HepG2 (cell line): ENCODE measurements around the gene PRR14. TPM values are rescaled to one million over a fixed set of nuclear protein-coding genes. Genes with fewer than 3 reads are reported as not detected.

Experiments
- AKNA ChIP-seq: sonication (generic); formaldehyde crosslinking; IDR thresholded peaks from 2 replicates; pipeline ENCODE4 v1.4.0; 2020; ENCODE audit warnings: missing genetic modification reagents, borderline replicate concordance
- HES4 ChIP-seq: sonication (generic); formaldehyde crosslinking; IDR thresholded peaks from 2 replicates; pipeline ENCODE4 v1.9.0; 2021; ENCODE audit warnings: mild to moderate bottlenecking, missing genetic modification reagents, borderline replicate concordance
- NR1H2 ChIP-seq: sonication (generic); formaldehyde crosslinking; IDR thresholded peaks from 2 replicates; pipeline ENCODE4 v1.8.1; 2022; ENCODE audit warnings: low read depth, missing genetic modification reagents, borderline replicate concordance
- POLR2AphosphoS5 ChIP-seq: IDR thresholded peaks from 2 replicates; pipeline ENCODE4 v1.6.1; 2012; ENCODE audit warnings: low read depth, low read length
- SP5 ChIP-seq: IDR thresholded peaks from 2 replicates; pipeline ENCODE4 v1.6.1; 2016; ENCODE audit warnings: low read depth, borderline replicate concordance
- SRSF1 ChIP-seq: fragments of 200-400 bp; formaldehyde crosslinking; optimal IDR thresholded peaks from 2 replicates; pipeline ENCODE3; 2017; ENCODE audit warnings: mild to moderate bottlenecking, low read depth, low read length, moderate library complexity
- TRAFD1 ChIP-seq: sonication (generic); formaldehyde crosslinking; IDR thresholded peaks from 2 replicates; pipeline ENCODE4 v1.5.1; 2020; ENCODE audit warnings: missing genetic modification reagents, mild to moderate bottlenecking, borderline replicate concordance
- ZBTB46 ChIP-seq: sonication (generic); formaldehyde crosslinking; IDR thresholded peaks from 2 replicates; pipeline ENCODE4 v1.4.0; 2020; ENCODE audit warnings: mild to moderate bottlenecking, missing genetic modification reagents, borderline replicate concordance
- ZFY ChIP-seq: sonication (generic); formaldehyde crosslinking; IDR thresholded peaks from 2 replicates; pipeline ENCODE4 v1.4.0; 2020; ENCODE audit warnings: missing genetic modification reagents
- ZNF24 ChIP-seq: fragments of 450-650 bp; IDR thresholded peaks from 2 replicates; pipeline ENCODE4 v1.6.1; 2017; ENCODE audit warnings: antibody characterized with exemption, mild to moderate bottlenecking
- ZNF317 ChIP-seq: sonication (generic); formaldehyde crosslinking; IDR thresholded peaks from 2 replicates; pipeline ENCODE4 v1.5.0; 2020; ENCODE audit warnings: mild to moderate bottlenecking, missing genetic modification reagents
- ZNF33B ChIP-seq: sonication (generic); formaldehyde crosslinking; IDR thresholded peaks from 2 replicates; pipeline ENCODE4 v1.5.1; 2020; ENCODE audit warnings: mild to moderate bottlenecking, missing genetic modification reagents
- ZNF598 ChIP-seq: sonication (generic); formaldehyde crosslinking; IDR thresholded peaks from 2 replicates; pipeline ENCODE4 v1.5.1; 2020; ENCODE audit warnings: mild to moderate bottlenecking, missing genetic modification reagents, borderline replicate concordance
- ZNF670 ChIP-seq: sonication (generic); formaldehyde crosslinking; IDR thresholded peaks from 2 replicates; pipeline ENCODE4 v1.8.0; 2022; ENCODE audit warnings: mild to moderate bottlenecking, missing genetic modification reagents, borderline replicate concordance
- ZNF7 ChIP-seq: IDR thresholded peaks from 2 replicates; pipeline ENCODE4 v1.6.1; 2016; ENCODE audit warnings: missing biosample characterization, missing genetic modification reagents
- polyA plus RNA-seq, 8 experiments: library from polyadenylated mRNA; depleted of rRNA in 3 of 8; stranded (reverse) in 7 of 8; unstranded in 1 of 8; fragments of >200 nt; fragmentation: Illumina TruSeq in 4 of 8; extraction: Trizol in 4 of 8; gene quantifications; 2 replicates each; pipeline versions ENCODE4 v1.2.1 to v1.2.3, GENCODE V29; 2011 to 2016; ENCODE audit warnings: low read depth in 4 of 8, missing spikeins in 1 of 8, mixed read lengths in 1 of 8; ENCODE audit not compliant: insufficient read depth in 1 of 8
- total RNA-seq, 5 experiments: library from RNA; depleted of rRNA; stranded (reverse); fragments of >200 nt; fragmentation: Illumina TruSeq; extraction: Trizol; gene quantifications; 2 replicates each; pipeline ENCODE4 v1.2.3, GENCODE V29; 2016; ENCODE audit warnings: low read depth in 1 of 5
- TF ChIP-seq, protein P1 (sequence below): sonication (generic); formaldehyde crosslinking; IDR thresholded peaks from 2 replicates; pipeline ENCODE4 v1.8.1; 2023; ENCODE audit warnings: mild to moderate bottlenecking, missing genetic modification reagents, borderline replicate concordance
- TF ChIP-seq, protein P2 (sequence below): sonication (generic); formaldehyde crosslinking; IDR thresholded peaks from 2 replicates; pipeline ENCODE4 v1.5.0; 2020; ENCODE audit warnings: mild to moderate bottlenecking, missing genetic modification reagents

Gene PRR14
- total and polyA plus RNA-seq, 2 of the 13 experiments (the other 11 are each of a cell fraction or from before 2014, with no cell fraction given) = 8.4 to 11.0 TPM

DNA sequence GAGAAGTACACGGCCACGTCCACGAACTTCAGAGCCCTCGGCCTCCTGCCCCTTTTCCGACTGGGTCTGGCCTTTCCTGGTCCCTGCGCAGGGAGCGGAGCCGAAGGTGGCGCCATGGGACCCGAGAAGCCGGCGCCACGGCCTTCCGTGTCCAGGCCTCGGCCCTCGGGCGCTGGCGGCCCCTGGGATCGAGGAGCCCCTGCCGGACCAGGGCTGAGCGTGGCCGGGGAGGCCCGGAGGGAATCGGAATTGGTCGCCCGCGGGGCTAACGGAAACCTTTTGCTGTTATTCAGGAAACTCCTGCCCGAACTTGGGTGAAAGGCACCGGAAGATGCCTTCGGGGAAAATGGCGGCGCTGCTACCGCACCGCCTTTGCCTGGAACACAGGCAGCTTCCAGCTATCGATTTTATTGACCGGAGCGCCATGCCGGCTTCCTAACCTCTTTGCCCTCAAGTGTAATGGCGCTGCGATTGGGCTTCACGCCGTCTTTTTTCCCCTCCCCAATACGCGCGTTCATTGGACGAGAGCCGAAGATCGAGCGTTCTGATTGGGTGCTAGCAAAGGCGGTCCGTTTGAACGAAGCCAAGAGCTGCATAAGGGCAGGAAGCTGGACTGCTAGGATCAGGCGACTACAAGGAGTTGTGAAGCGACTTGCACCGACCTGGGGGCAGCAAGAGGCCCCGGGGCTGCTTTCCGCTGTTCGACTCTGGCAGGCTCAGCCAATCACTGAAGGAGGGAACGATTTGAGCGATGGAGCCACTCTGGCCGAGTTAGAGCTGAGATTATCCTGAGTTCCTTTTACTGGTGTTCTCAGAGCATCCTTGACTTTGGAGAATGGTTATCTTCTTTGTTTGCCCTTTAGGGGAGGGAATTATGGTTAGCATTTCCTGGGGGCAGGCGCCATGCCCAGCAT is 40.6 kb upstream of the PRR14 start, which contains the start of gene ZNF689 (continued):
- no peak for TF ChIP-seq TRAFD1 (CRISPR knock-in tag)
- TF ChIP-seq ZFY (CRISPR knock-in tag) = peak; percentile 100
- TF ChIP-seq ZNF24 = no peak; the same call in 1 of the 2 replicates
- peak; percentile 91 for TF ChIP-seq ZNF598 (CRISPR knock-in tag)
- TF ChIP-seq NR1H2 (CRISPR knock-in tag) = peak; percentile 10
- TF ChIP-seq SP5 = no peak
- no peak; the same call in none of the 2 replicates for TF ChIP-seq HES4
- peak; percentile 96 for TF ChIP-seq ZNF33B
- TF ChIP-seq, protein P1, sequence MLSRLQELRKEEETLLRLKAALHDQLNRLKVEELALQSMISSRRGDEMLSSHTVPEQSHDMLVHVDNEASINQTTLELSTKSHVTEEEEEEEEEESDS = peak; percentile 74; the same call in 1 of the 2 replicates
- TF ChIP-seq, protein P2, sequence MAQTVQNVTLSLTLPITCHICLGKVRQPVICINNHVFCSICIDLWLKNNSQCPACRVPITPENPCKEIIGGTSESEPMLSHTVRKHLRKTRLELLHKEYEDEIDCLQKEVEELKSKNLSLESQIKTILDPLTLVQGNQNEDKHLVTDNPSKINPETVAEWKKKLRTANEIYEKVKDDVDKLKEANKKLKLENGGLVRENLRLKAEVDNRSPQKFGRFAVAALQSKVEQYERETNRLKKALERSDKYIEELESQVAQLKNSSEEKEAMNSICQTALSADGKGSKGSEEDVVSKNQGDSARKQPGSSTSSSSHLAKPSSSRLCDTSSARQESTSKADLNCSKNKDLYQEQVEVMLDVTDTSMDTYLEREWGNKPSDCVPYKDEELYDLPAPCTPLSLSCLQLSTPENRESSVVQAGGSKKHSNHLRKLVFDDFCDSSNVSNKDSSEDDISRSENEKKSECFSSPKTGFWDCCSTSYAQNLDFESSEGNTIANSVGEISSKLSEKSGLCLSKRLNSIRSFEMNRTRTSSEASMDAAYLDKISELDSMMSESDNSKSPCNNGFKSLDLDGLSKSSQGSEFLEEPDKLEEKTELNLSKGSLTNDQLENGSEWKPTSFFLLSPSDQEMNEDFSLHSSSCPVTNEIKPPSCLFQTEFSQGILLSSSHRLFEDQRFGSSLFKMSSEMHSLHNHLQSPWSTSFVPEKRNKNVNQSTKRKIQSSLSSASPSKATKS = 0 out of 2 replicates have a peak, but pooled peaks have one; percentile 95
- no peak for TF ChIP-seq ZBTB46 (CRISPR knock-in tag)
- peak; percentile 46; the same call in 1 of the 2 replicates for TF ChIP-seq ZNF7 (CRISPR knock-in tag)
- TF ChIP-seq POLR2AphosphoS5 = peak; percentile 90
- peak; percentile 97 for TF ChIP-seq ZNF670 (CRISPR knock-in tag)
- TF ChIP-seq AKNA (CRISPR knock-in tag) = peak; percentile 91; the same call in 1 of the 2 replicates
- peak; percentile 91; the same call in 1 of the 2 replicates for TF ChIP-seq ZNF317 (CRISPR knock-in tag)
- TF ChIP-seq SRSF1 = peak; percentile 97
